ENCODE data around the gene KPNA2. TPM values are rescaled to one million over a fixed set of nuclear protein-coding genes. Genes with fewer than 3 reads are reported as not detected.

The KPNA2 gene
- total and polyA plus RNA-seq, 9 of the 15 experiments (the other 6 are each of a cell fraction or from before 2014, with no cell fraction given), result 132 to 984 (median 241) TPM

GRCh38 chr17:67993153-67993997 lies 42.2 kb upstream of the KPNA2 start (continued):
- no peak for TF ChIP-seq ZNF609 (CRISPR knock-in tag; IDR thresholded peaks at IDR 0.05; ENCODE audit: borderline replicate concordance)
- TF ChIP-seq TFE3 (CRISPR knock-in tag; IDR thresholded peaks at IDR 0.05), result no peak
- TF ChIP-seq CHD7 (IDR thresholded peaks at IDR 0.05; ENCODE audit: low read depth, low read length), result no peak
- TF ChIP-seq ZNF3 (CRISPR knock-in tag; IDR thresholded peaks at IDR 0.05), result no peak
- TF ChIP-seq SP2 (IDR thresholded peaks at IDR 0.05; ENCODE audit: extremely low read depth, low read depth, low read length, poor library complexity, severe bottlenecking), result no peak
- no peak for TF ChIP-seq NR2C1 (IDR thresholded peaks at IDR 0.05)
- TF ChIP-seq NR2C1 (tag; IDR thresholded peaks at IDR 0.05), result no peak

Measured in K562 (cell line).